ENCODE measurements around the gene PLD3. TPM values are rescaled to one million over a fixed set of nuclear protein-coding genes. Genes with fewer than 3 reads are reported as not detected.

The PLD3 gene
- total and polyA plus RNA-seq, 9 donors = 120 to 301 (median 209) TPM

DNA sequence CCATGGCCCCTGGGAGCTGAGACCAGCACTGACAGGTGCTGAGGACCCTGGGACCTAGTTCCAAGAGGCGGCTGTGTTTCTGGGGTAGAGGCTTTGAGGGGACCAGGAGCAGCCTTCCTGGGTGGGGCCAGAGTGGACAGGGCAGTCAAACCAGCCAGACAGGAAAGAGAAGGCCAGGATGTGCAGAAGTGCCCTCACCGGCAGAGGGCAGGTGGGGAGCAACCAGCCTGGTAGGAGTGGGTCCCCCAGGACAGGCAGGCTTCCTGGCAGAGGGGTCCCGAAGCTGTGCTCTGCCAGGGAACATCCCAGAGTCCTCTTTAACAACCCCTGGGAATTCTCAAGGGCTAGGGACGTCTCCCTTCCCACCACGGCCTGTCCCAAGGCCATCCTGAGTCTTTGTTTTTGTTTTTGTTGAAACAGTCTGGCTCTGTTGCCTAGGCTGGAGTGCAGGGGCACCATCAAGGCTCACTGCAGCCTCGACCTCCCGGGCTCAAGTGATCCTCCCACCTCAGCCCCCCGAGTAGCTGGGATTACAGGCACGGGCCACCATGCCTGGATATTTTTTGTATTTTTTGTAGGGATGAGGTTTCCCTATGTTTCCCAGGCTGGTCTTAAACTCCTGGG lies 44.5 kb downstream of the PLD3 start:
- WGBS, 3 donors = 15 to 33% (median 15%) methylated on average over 9 of the region's 9 CpGs
- Histone ChIP-seq H3K27ac (no peak overlapping the region), H3K4me1 (ENCODE audit: insufficient read depth) (peaks cover 2% of the 10 kb centered on the region), H3K4me3 (no peak overlapping the region), H3K27me3 (no peaks in the 10 kb centered on the region), H3K9me3 (no peaks in the 10 kb centered on the region), H3K36me3 (no peaks in the 10 kb centered on the region)
- DNase-seq = no peak
- TF ChIP-seq CTCF (IDR thresholded peaks at IDR 0.05) = no peak
- TF ChIP-seq EP300 (IDR thresholded peaks at IDR 0.05) = no peak
- no peak for TF ChIP-seq POLR2A (IDR thresholded peaks at IDR 0.05)
- intact Hi-C loops (cut with DNase I) = no loop called here

- TF ChIP-seq EP300 (IDR thresholded peaks at IDR 0.05) = no peak
- no peak for TF ChIP-seq CTCF (IDR thresholded peaks at IDR 0.05)
- DNase-seq = no peak
- Histone ChIP-seq H3K4me3 (no peak overlapping the region), H3K27me3 (no peaks in the 10 kb centered on the region), H3K36me3 (no peaks in the 10 kb centered on the region), H3K27ac (no peak overlapping the region), H3K9me3 (no peaks in the 10 kb centered on the region), H3K4me1 (ENCODE audit: insufficient read depth) (peaks cover 5% of the 10 kb centered on the region)
- WGBS, 3 donors = 87 to 90% (median 88%) methylated on average over 32 to 41 of the region's 41 CpGs
- intact Hi-C loops (cut with DNase I) = no loop called here
Measured at GRCh38 chr19:40393894-40394815, 45.7 kb downstream of the PLD3 start.

GRCh38 chr19:40394816-40395210 lies 46.3 kb downstream of the PLD3 start:
- intact Hi-C loops (cut with DNase I) = no loop called here

DNA sequence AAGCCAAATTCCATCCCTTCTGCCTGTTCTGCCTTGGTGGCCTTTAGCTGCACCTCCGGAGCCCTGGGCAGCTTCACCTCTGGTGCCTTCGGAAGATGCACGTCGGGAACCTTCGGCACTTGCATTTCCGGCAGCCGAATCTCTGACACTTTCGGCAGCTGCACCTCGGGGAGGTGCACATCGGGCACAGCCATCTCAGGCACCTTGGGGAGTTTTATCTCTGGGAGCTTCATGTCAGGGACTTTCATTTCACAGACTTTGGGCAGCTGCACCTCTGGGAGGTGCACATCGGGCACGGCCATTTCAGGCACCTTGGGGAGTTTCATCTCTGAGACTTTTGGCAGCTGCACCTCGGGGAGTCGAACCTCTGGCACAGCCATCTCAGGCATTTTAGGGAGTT lies 47.5 kb downstream of the PLD3 start:
- H3K36me3 ChIP-seq = no peaks in the 10 kb centered on the region
- no peaks in the 10 kb centered on the region for H3K27me3 ChIP-seq
- TF ChIP-seq POLR2A (IDR thresholded peaks at IDR 0.05) (no peak), EP300 (IDR thresholded peaks at IDR 0.05) (no peak), CTCF (IDR thresholded peaks at IDR 0.05) (no peak)
- H3K4me1 ChIP-seq (ENCODE audit: insufficient read depth) = peaks cover 7% of the 10 kb centered on the region
- no peak overlapping the region for H3K27ac ChIP-seq
- intact Hi-C loops (cut with DNase I) = no loop called here
- no peaks in the 10 kb centered on the region for H3K9me3 ChIP-seq
- H3K4me3 ChIP-seq = no peak overlapping the region
- WGBS, 3 donors = 83 to 84% (median 83%) methylated on average over 14 of the region's 14 CpGs
- DNase-seq = no peak

More at GRCh38 chr19:40394816-40395210, 46.3 kb downstream of the PLD3 start:
- H3K4me3 ChIP-seq = no peak overlapping the region
- no peak for DNase-seq
- H3K4me1 ChIP-seq (ENCODE audit: insufficient read depth) = peaks cover 5% of the 10 kb centered on the region
- 72 to 81% (median 77%) methylated on average over 13 of the region's 13 CpGs for WGBS, 3 donors
- H3K27me3 ChIP-seq = no peaks in the 10 kb centered on the region
- no peaks in the 10 kb centered on the region for H3K9me3 ChIP-seq
- no peak overlapping the region for H3K27ac ChIP-seq
- H3K36me3 ChIP-seq = no peaks in the 10 kb centered on the region
- TF ChIP-seq EP300 (IDR thresholded peaks at IDR 0.05) (no peak), CTCF (IDR thresholded peaks at IDR 0.05) (no peak), POLR2A (IDR thresholded peaks at IDR 0.05) (no peak)
